Measurements from ENCODE around the gene SLC24A1. TPM values are rescaled to one million over a fixed set of nuclear protein-coding genes. Genes with fewer than 3 reads are reported as not detected.

Gene SLC24A1
- total RNA-seq, 8 experiments from 2014 or later = 2.0 to 17.7 (median 5.4) TPM

- no peak for ATAC-seq (replicated peaks in 6 of 8)
- H3K4me1 ChIP-seq (replicated peaks in 1 of 2) = peaks cover 8% of the 10 kb centered on the region in 2 donors
- H3K27ac ChIP-seq = no peak overlapping the region
- in situ Hi-C loops (cut with MboI; ENCODE audit: low pct_unique_long_range_greater_than_20kb in 2 of 9, low sequenced_read_pairs in 9 of 9, unreplicated experiment in 9 of 9) = no loop called here
- no peak overlapping the region for H3K4me3 ChIP-seq
- WGBS, 10 experiments = 17 to 96% (median 80%) methylated on average over 1 to 4 of the region's 4 CpGs; no CpG with 5 or more reads in 1 of the 10 experiments
These were observed 24.7 kb downstream of the SLC24A1 start for GRCh38 chr15:65646486-65646885.

GRCh38 chr15:65650312-65651041, 28.7 kb downstream of the SLC24A1 start:
- H3K4me3 ChIP-seq = no peak overlapping the region
- no peak overlapping the region for H3K27ac ChIP-seq
- in situ Hi-C loops (cut with MboI; ENCODE audit: low pct_unique_long_range_greater_than_20kb in 2 of 9, low sequenced_read_pairs in 9 of 9, unreplicated experiment in 9 of 9) = no loop called here
- no peaks in the 10 kb centered on the region for H3K4me1 ChIP-seq (replicated peaks in 1 of 2)
- 83 to 100% (median 95%) methylated on average over 3 to 8 of the region's 12 CpGs for WGBS, 10 experiments
- no peak for ATAC-seq (replicated peaks in 6 of 8)

GRCh38 chr15:65651042-65651322, 29.2 kb downstream of the SLC24A1 start:
- WGBS, 10 experiments = 100% methylated on average over 1 of the region's 1 CpG; no CpG with 5 or more reads in 8 of the 10 experiments
- no peak for ATAC-seq (replicated peaks in 6 of 8)

GRCh38 chr15:65651831-65652749, 30.4 kb downstream of the SLC24A1 start:
- H3K4me3 ChIP-seq = no peak overlapping the region
- in situ Hi-C loops (cut with MboI; ENCODE audit: low pct_unique_long_range_greater_than_20kb in 2 of 9, low sequenced_read_pairs in 9 of 9, unreplicated experiment in 9 of 9) = no loop called here
- no peak overlapping the region for H3K27ac ChIP-seq
- no peaks in the 10 kb centered on the region for H3K4me1 ChIP-seq (replicated peaks in 1 of 2)
- no peak for ATAC-seq (replicated peaks in 6 of 8)
- WGBS, 10 experiments = 0 to 100% (median 79%) methylated on average over 1 to 10 of the region's 11 CpGs

More at GRCh38 chr15:65651042-65651322, 29.2 kb downstream of the SLC24A1 start:
- Histone ChIP-seq H3K4me1 (replicated peaks in 1 of 2) (no peaks in the 10 kb centered on the region), H3K4me3 (no peak overlapping the region), H3K27ac (no peak overlapping the region)
- in situ Hi-C loops (cut with MboI; ENCODE audit: low pct_unique_long_range_greater_than_20kb in 2 of 9, low sequenced_read_pairs in 9 of 9, unreplicated experiment in 9 of 9) = no loop called here

- in situ Hi-C loops (cut with MboI; ENCODE audit: low pct_unique_long_range_greater_than_20kb in 2 of 9, low sequenced_read_pairs in 9 of 9, unreplicated experiment in 9 of 9) = no loop called here
- no peak overlapping the region for H3K27ac ChIP-seq
- ATAC-seq (replicated peaks in 6 of 8) = peak in 2 of 8 experiments; percentile 75 to 92
These were observed 31.6 kb downstream of the SLC24A1 start for GRCh38 chr15:65653341-65653740.

GRCh38 chr15:65653801-65654521, 32.2 kb downstream of the SLC24A1 start:
- no peak for ATAC-seq (replicated peaks in 6 of 8)
- no peak overlapping the region for H3K27ac ChIP-seq
- no peak overlapping the region for H3K4me3 ChIP-seq
- WGBS, 10 experiments = 58 to 100% (median 88%) methylated on average over 1 to 5 of the region's 5 CpGs
- no peaks in the 10 kb centered on the region for H3K4me1 ChIP-seq (replicated peaks in 1 of 2)
- in situ Hi-C loops (cut with MboI; ENCODE audit: low pct_unique_long_range_greater_than_20kb in 2 of 9, low sequenced_read_pairs in 9 of 9, unreplicated experiment in 9 of 9) = no loop called here

More at GRCh38 chr15:65653341-65653740, 31.6 kb downstream of the SLC24A1 start:
- Histone ChIP-seq H3K4me1 (replicated peaks in 1 of 2) (no peaks in the 10 kb centered on the region), H3K4me3 (no peak overlapping the region)

GRCh38 chr15:65655026-65655425, 33.3 kb downstream of the SLC24A1 start:
- ATAC-seq (replicated peaks in 6 of 8) = peak in 2 of 8 experiments; percentile 55 to 84
- Histone ChIP-seq H3K4me1 (replicated peaks in 1 of 2) (no peaks in the 10 kb centered on the region), H3K4me3 (no peak overlapping the region), H3K27ac (no peak overlapping the region)
- WGBS, 10 experiments = 83 to 100% (median 90%) methylated on average over 1 of the region's 1 CpG; no CpG with 5 or more reads in 5 of the 10 experiments
- in situ Hi-C loops (cut with MboI; ENCODE audit: low pct_unique_long_range_greater_than_20kb in 2 of 9, low sequenced_read_pairs in 9 of 9, unreplicated experiment in 9 of 9) = no loop called here

- H3K27ac ChIP-seq = no peak overlapping the region
- no peak overlapping the region for H3K4me3 ChIP-seq
- WGBS, 10 experiments = 29 to 96% (median 91%) methylated on average over 2 to 4 of the region's 4 CpGs
- ATAC-seq (replicated peaks in 6 of 8) = no peak
- H3K4me1 ChIP-seq (replicated peaks in 1 of 2) = no peaks in the 10 kb centered on the region
- in situ Hi-C loops (cut with MboI; ENCODE audit: low pct_unique_long_range_greater_than_20kb in 2 of 9, low sequenced_read_pairs in 9 of 9, unreplicated experiment in 9 of 9) = no loop called here
These were observed 33.7 kb downstream of the SLC24A1 start for GRCh38 chr15:65655457-65655856.

- Histone ChIP-seq H3K4me1 (replicated peaks in 1 of 2) (no peaks in the 10 kb centered on the region), H3K27ac (no peak overlapping the region), H3K4me3 (no peak overlapping the region)
- WGBS, 10 experiments = 55 to 100% (median 94%) methylated on average over 2 to 4 of the region's 4 CpGs
- in situ Hi-C loops (cut with MboI; ENCODE audit: low pct_unique_long_range_greater_than_20kb in 2 of 9, low sequenced_read_pairs in 9 of 9, unreplicated experiment in 9 of 9) = no loop called here
- no peak for ATAC-seq (replicated peaks in 6 of 8)
These were observed 37.8 kb downstream of the SLC24A1 start for GRCh38 chr15:65659502-65660052.

- H3K4me3 ChIP-seq = no peak overlapping the region
- 29 to 100% (median 85%) methylated on average over 1 to 2 of the region's 2 CpGs; no CpG with 5 or more reads in 1 of the 10 experiments for WGBS, 10 experiments
- ATAC-seq (replicated peaks in 6 of 8) = no peak
- no peaks in the 10 kb centered on the region for H3K4me1 ChIP-seq (replicated peaks in 1 of 2)
- in situ Hi-C loops (cut with MboI; ENCODE audit: low pct_unique_long_range_greater_than_20kb in 2 of 9, low sequenced_read_pairs in 9 of 9, unreplicated experiment in 9 of 9) = no loop called here
- no peak overlapping the region for H3K27ac ChIP-seq
These were observed 39.2 kb downstream of the SLC24A1 start for GRCh38 chr15:65660927-65661326.

GRCh38 chr15:65663521-65663920, 41.8 kb downstream of the SLC24A1 start:
- no peak for ATAC-seq (replicated peaks in 6 of 8)
- WGBS, 10 experiments = 67 to 100% (median 90%) methylated on average over 1 to 3 of the region's 3 CpGs; no CpG with 5 or more reads in 4 of the 10 experiments
- in situ Hi-C loops (cut with MboI; ENCODE audit: low pct_unique_long_range_greater_than_20kb in 2 of 9, low sequenced_read_pairs in 9 of 9, unreplicated experiment in 9 of 9) = no loop called here
- H3K4me1 ChIP-seq (replicated peaks in 1 of 2) = no peaks in the 10 kb centered on the region
- H3K4me3 ChIP-seq = no peak overlapping the region
- no peak overlapping the region for H3K27ac ChIP-seq

- H3K4me3 ChIP-seq = no peak overlapping the region
- no peak overlapping the region for H3K27ac ChIP-seq
- peak in 4 of 8 experiments; percentile 18 to 90 (median 60) for ATAC-seq (replicated peaks in 6 of 8)
- 58 to 95% (median 80%) methylated on average over 2 to 3 of the region's 3 CpGs; no CpG with 5 or more reads in 3 of the 10 experiments for WGBS, 10 experiments
- in situ Hi-C loops (cut with MboI; ENCODE audit: low pct_unique_long_range_greater_than_20kb in 2 of 9, low sequenced_read_pairs in 9 of 9, unreplicated experiment in 9 of 9) = no loop called here
- H3K4me1 ChIP-seq (replicated peaks in 1 of 2) = no peaks in the 10 kb centered on the region
These were observed 44.5 kb downstream of the SLC24A1 start for GRCh38 chr15:65666257-65666656.

GRCh38 chr15:65675551-65675950, 53.8 kb downstream of the SLC24A1 start:
- in situ Hi-C loops (cut with MboI; ENCODE audit: low pct_unique_long_range_greater_than_20kb in 2 of 9, low sequenced_read_pairs in 9 of 9, unreplicated experiment in 9 of 9) = no loop called here
- H3K27ac ChIP-seq = no peak overlapping the region
- H3K4me3 ChIP-seq = no peak overlapping the region
- no peak for ATAC-seq (replicated peaks in 6 of 8)
- no peaks in the 10 kb centered on the region for H3K4me1 ChIP-seq (replicated peaks in 1 of 2)
- WGBS, 10 experiments = 15 to 100% (median 71%) methylated on average over 1 of the region's 1 CpG; no CpG with 5 or more reads in 5 of the 10 experiments
